Cardiac muscle cell (in vitro differentiated cells and primary cell): ENCODE data around the gene OAT. TPM values are rescaled to one million over a fixed set of nuclear protein-coding genes. Genes with fewer than 3 reads are reported as not detected.

ENCODE experiments used
- DNase-seq, 2 donors: peaks; one replicate each; pipeline versions ENCODE4 v3.0.0 to v3.0.0-alpha.2; 2010 to 2017; ENCODE audit warnings: low read depth in 1 of 2, low spot score in 1 of 2
- H3K27ac ChIP-seq: fragments of 200-600 bp; sonication (generic); 2 replicates; pipeline ENCODE4 v1.5.1; 2016
- H3K27me3 ChIP-seq: fragments of 200-600 bp; sonication (generic); 2 replicates; pipeline ENCODE4 v1.6.0; 2016; ENCODE audit warnings: control low read depth
- H3K36me3 ChIP-seq: fragments of 200-600 bp; sonication (generic); 2 replicates; pipeline ENCODE4 v1.5.1; 2016; ENCODE audit warnings: control low read depth
- H3K4me1 ChIP-seq: fragments of 200-600 bp; sonication (generic); 2 replicates; pipeline ENCODE4 v1.8.1; 2017; ENCODE audit warnings: low read depth, mild to moderate bottlenecking, mixed run types
- H3K4me3 ChIP-seq: fragments of 200-600 bp; sonication (generic); 2 replicates; pipeline ENCODE4 v1.5.1; 2016; ENCODE audit warnings: mild to moderate bottlenecking
- H3K9me3 ChIP-seq: fragments of 200-600 bp; sonication (generic); 2 replicates; pipeline ENCODE4 v1.5.1; 2017; ENCODE audit warnings: low read depth, mild to moderate bottlenecking, control low read depth
- polyA plus RNA-seq: library from polyadenylated mRNA; unstranded; fragments of >200 nt; fragmentation: Nextera tagmentation; extraction: Ambion mirVana; gene quantifications from 2 replicates; pipeline ENCODE4 v1.2.1, GENCODE V29; 2016
- total RNA-seq: library from RNA; depleted of rRNA; stranded (reverse); fragments of >200 nt; gene quantifications from 2 replicates; pipeline ENCODE4 v1.2.3, GENCODE V29; 2016
- TF ChIP-seq, protein P1 (sequence below): IDR thresholded peaks from 2 replicates; pipeline ENCODE4 v1.5.1; 2012; ENCODE audit warnings: low read depth, mild to moderate bottlenecking, low read length

Gene OAT
- total and polyA plus RNA-seq, 2 experiments from 2014 or later: 22.2 to 46.7 TPM

DNA sequence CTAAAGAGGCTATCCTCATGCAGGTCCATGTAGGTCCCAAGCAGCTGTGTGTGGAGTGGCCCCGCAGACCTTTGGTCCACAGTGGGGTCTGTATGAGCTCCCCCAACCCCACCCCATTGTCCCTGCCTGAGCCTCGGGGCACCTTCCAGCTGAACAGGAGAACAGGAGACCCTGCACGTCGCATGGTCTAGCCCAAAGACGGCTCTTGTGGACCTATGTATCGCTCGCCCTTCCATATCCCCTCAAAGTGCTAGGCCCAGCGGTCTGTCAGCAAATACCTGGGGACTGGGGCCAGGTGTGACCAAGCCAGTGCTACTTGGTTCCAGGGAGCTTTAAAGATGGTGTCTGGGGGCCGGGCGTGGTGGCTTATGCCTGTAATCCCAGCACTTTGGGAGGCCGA lies 43.0 kb downstream of the OAT start:
- H3K9me3 ChIP-seq: no peaks in the 10 kb centered on the region
- DNase-seq: no peak
- H3K4me3 ChIP-seq: no peak overlapping the region
- no peaks in the 10 kb centered on the region for H3K36me3 ChIP-seq
- no peak overlapping the region for H3K27ac ChIP-seq
- H3K27me3 ChIP-seq: peaks cover 8% of the 10 kb centered on the region
- H3K4me1 ChIP-seq: no peaks in the 10 kb centered on the region
- TF ChIP-seq, protein P1, sequence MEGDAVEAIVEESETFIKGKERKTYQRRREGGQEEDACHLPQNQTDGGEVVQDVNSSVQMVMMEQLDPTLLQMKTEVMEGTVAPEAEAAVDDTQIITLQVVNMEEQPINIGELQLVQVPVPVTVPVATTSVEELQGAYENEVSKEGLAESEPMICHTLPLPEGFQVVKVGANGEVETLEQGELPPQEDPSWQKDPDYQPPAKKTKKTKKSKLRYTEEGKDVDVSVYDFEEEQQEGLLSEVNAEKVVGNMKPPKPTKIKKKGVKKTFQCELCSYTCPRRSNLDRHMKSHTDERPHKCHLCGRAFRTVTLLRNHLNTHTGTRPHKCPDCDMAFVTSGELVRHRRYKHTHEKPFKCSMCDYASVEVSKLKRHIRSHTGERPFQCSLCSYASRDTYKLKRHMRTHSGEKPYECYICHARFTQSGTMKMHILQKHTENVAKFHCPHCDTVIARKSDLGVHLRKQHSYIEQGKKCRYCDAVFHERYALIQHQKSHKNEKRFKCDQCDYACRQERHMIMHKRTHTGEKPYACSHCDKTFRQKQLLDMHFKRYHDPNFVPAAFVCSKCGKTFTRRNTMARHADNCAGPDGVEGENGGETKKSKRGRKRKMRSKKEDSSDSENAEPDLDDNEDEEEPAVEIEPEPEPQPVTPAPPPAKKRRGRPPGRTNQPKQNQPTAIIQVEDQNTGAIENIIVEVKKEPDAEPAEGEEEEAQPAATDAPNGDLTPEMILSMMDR: no peak

GRCh38 chr10:124375353-124375614 lies 43.4 kb downstream of the OAT start:
- Histone ChIP-seq H3K4me3 (no peak overlapping the region), H3K9me3 (no peaks in the 10 kb centered on the region), H3K27ac (no peak overlapping the region), H3K36me3 (no peaks in the 10 kb centered on the region), H3K4me1 (no peaks in the 10 kb centered on the region), H3K27me3 (peaks cover 8% of the 10 kb centered on the region)
- no peak for DNase-seq
- TF ChIP-seq, protein P1: no peak

- Histone ChIP-seq H3K36me3 (no peaks in the 10 kb centered on the region), H3K27me3 (peaks cover 8% of the 10 kb centered on the region), H3K27ac (no peak overlapping the region), H3K4me1 (no peaks in the 10 kb centered on the region), H3K4me3 (no peak overlapping the region), H3K9me3 (no peaks in the 10 kb centered on the region)
- TF ChIP-seq, protein P1: no peak
- DNase-seq: no peak
Observed at GRCh38 chr10:124374535-124375352, 44.0 kb downstream of the OAT start.

GRCh38 chr10:124372899-124373298 lies 45.8 kb downstream of the OAT start:
- Histone ChIP-seq H3K27ac (no peak overlapping the region), H3K9me3 (no peaks in the 10 kb centered on the region), H3K4me3 (no peak overlapping the region), H3K36me3 (no peaks in the 10 kb centered on the region), H3K4me1 (no peaks in the 10 kb centered on the region), H3K27me3 (peaks cover 4% of the 10 kb centered on the region)
- TF ChIP-seq, protein P1: no peak
- DNase-seq: no peak

DNA sequence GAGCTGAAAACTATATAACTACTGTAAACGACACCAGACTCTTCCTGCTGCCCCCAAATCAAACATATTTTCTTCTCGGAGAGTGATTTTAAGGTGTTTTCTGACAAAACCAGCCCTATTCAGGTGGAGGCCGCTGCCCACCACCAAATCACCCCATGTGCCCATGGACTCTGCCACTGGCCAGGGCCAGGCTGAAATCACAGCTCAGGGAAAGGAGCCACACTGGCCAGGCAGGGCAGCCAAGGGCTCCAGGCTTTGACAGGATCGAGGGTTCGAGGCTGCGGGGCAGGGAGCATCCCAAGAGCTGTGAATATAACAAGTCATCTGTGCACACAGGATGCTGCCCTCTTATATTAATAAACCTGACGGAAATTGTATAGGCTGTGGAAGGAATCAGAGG lies 48.3 kb downstream of the OAT start:
- TF ChIP-seq, protein P1: no peak
- Histone ChIP-seq H3K27me3 (no peaks in the 10 kb centered on the region), H3K4me3 (no peak overlapping the region), H3K9me3 (no peaks in the 10 kb centered on the region), H3K4me1 (no peaks in the 10 kb centered on the region), H3K27ac (no peak overlapping the region), H3K36me3 (no peaks in the 10 kb centered on the region)
- no peak for DNase-seq
